Globus pallidus (tissue), 1 donor: ENCODE data around the gene SRRM3.
"Not testable (repeated sequence)": the region's sequence is repeated elsewhere in the genome, so short reads cannot be mapped to it uniquely, and the experiment has no call there.

Experiments
- DNase-seq: peaks from one replicate; pipeline ENCODE4 v3.0.0-alpha.2; 2015; ENCODE audit warnings: low spot score

SRRM3 gene

GRCh38 chr7:76315364-76315763, 113.7 kb downstream of the SRRM3 start:
- DNase-seq, result no peak

- no peak for DNase-seq
Observed at GRCh38 chr7:76316984-76317781, 115.5 kb downstream of the SRRM3 start.

DNA sequence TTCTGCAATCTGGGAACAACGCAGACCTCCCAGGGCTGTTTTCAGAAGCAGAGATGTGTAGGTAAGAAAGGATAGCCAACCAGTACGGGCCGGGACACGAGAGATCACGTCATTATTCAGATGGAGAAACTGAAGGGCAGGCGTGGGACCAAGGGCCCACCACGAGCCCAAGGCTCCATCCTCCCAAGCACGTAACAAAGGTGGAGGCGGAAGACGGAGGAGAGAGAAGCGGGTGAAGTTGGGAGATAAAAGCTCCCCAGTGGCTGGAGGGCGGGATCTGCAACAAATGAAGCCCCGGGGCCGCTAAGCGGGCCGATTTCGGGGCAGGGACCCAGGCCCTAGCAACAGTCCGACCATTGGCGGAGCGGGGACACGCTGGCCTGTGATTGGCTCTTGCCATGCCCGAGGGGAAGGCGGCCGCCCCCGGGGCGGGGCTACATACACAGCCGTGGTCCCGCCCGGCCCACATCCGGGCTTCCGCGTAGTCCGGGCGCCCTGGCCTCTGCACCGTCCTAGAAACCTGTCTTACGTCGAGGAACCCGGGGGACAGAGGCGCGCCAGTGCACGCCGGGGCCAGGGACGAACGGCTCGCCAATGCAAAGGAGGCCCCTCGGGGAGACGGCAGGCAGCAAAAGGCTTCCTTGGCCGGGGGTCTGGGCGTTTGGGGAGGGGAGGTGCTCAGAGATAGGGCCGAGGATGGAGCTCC, 116.2 kb downstream of the SRRM3 start:
- DNase-seq, result peak; percentile 98

GRCh38 chr7:76318488-76319353, 117.0 kb downstream of the SRRM3 start:
- peak; percentile 68 for DNase-seq

GRCh38 chr7:76325092-76325491, 123.4 kb downstream of the SRRM3 start:
- DNase-seq, result no peak

DNA sequence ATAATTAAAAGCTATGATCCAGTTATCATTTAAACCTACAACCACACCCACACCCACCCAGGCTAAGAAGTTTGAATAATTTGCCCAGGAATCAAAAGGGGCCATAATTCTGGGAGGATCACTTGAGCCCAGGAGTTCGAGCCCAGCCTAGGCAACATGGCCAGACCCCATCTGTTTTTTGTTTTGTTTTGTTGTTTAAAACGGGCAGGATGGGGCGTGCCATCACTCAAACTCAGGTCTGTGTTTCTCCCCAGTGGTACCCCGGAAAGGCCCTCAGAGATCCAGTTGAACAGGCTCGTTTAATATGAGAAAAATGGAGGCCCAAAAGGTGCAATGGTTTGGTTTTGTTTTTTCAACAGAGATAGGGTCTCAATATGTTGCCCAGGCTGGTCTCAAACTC, 124.1 kb downstream of the SRRM3 start:
- DNase-seq, result no peak

DNA sequence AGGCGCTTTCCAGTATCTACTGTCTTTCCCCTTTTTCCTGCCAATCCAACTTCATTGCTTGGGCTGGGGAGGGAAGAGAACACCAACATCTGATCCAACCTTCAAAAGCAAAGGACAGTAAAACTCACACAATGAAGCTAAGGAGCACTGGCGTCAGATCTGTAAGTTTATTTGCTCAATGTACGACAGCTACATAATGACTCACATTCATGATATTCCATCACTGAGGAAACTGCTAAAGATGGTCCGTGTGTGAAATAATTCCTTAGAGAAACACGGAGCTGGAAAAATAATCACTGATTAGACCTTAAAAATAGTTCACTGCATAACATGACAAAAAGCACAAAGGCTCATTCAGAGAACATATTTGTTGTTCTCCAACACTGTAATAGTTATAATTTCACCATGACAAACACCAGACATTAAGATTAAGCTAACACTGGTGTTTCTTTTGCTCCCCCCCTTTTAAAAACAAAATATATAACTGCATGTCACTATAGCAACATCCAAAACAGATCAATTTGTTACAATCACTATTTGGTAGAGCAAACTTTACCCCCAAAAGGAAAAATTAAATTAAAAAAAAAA, 125.0 kb downstream of the SRRM3 start:
- DNase-seq, result no peak

- no peak for DNase-seq
Observed at GRCh38 chr7:76327610-76328009, 125.9 kb downstream of the SRRM3 start.

DNA sequence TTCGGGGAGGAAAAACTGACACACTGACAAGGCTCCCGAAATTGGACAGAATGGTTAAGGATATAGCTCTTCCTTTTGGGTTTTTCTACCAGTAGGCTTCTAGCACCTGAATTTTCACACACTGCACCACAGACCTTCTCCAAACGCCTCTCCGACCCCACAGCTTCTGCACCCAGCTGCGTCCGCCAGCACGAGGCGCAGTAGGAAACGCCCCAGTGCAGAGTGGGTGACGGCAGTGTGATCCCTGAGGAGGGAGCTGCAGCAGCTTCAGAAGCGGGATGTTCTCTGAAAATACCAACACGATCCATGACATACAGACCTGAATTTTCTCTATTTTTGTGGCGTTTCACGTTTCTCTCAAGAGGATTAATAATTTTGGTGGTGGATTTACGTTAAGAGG, 126.7 kb downstream of the SRRM3 start:
- DNase-seq, result no peak

DNA sequence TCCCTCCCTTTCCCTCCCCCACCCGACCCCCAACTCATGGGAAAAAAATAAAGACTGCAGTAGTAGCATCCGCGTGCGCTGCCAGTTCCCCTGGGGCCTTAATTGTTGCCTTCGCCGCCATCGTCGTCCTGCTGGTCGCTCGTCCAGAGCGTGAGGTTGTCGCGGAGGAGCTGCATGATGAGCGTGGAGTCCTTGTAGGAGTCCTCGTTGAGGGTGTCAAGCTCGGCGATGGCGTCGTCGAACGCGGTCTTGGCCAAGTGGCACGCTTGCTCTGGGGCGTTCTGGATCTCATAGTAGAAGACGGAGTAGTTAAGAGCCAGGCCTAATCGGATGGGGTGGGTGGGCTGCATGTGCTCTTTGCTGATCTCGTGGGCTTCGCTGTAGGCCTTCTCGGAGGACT, 127.8 kb downstream of the SRRM3 start:
- no peak for DNase-seq

- DNase-seq, result no peak
Observed at GRCh38 chr7:76330261-76330660, 128.6 kb downstream of the SRRM3 start.

- DNase-seq, result no peak
Observed at GRCh38 chr7:76330673-76331072, 129.0 kb downstream of the SRRM3 start.

GRCh38 chr7:76332078-76332477, 130.4 kb downstream of the SRRM3 start:
- DNase-seq, result no peak

GRCh38 chr7:76333511-76334101, 131.9 kb downstream of the SRRM3 start:
- DNase-seq, result no peak

GRCh38 chr7:76334320-76334967, 132.7 kb downstream of the SRRM3 start:
- DNase-seq, result no peak

GRCh38 chr7:76335417-76335816, 133.7 kb downstream of the SRRM3 start:
- not testable (repeated sequence) for DNase-seq

DNA sequence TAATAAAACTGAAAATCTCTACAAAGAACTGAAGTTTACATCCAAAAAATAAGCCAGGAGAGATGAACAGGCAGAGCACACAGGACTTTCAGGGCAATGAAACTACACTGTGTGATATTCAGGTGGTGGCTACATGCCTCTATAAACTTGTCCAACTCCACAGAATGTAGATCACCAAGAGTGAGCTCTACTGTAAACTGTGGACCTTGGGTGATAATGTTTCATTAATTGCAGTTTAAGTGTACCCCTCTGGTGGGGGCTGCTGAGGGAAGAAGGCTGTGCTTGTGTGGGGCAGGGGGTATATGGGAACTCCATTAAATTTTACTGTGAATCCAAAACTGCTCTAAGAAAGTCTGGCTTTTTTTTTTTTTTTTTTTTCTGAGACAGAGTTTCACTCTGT, 134.4 kb downstream of the SRRM3 start:
- no peak for DNase-seq
